ENCODE data around the gene CAMKMT.
A peak's percentile ranks its signal among the peaks of the same experiment; 100 is the strongest.

CAMKMT gene

DNA sequence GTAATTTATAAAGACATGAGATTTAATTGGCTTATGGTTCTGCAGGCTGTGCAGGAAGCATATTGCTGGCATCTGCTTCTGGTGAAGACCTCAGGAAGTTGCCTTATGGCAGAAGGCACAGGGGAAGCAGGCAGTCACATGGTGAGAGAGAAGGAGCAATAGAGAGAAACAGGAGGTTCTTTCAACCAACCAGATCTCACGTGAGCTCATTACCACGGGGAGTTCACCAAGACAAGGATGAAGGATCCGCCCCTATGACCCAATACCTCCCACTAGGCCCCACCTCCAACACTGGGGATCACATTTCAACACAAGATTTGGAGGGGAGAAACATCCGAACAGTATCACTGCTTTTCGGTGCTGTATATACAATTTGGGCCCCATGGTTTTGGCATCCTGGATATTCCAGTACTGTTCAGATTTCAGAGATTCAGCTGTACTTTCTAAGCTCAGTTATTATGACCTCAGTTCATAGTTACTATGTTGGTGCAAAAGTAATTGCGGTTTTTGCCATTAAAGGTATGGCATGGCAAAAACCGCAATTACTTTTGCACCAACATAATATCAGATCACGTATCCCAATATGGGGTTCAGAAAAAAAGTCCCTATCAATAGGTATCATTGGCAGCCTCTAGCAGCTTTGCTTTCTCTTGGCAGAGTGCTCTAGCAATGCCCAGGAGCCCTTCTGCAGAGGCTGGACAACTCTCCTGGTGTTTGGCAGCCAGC is 390.2 kb downstream of the CAMKMT start:
- TF ChIP-seq RAD21 (IDR thresholded peaks at IDR 0.05; ENCODE audit: low read depth) (no peak), TEAD4 (IDR thresholded peaks at IDR 0.05) (no peak), CREB1 (IDR thresholded peaks at IDR 0.05; ENCODE audit: low read depth) (no peak), CEBPB (IDR thresholded peaks at IDR 0.05) (peak; percentile 41; the same call in 1 of the 2 replicates), ZBTB7A (IDR thresholded peaks at IDR 0.05; ENCODE audit: low read depth) (no peak), YY1 (IDR thresholded peaks at IDR 0.05; ENCODE audit: low read depth) (no peak), TAF1 (IDR thresholded peaks at IDR 0.05; ENCODE audit: low read depth) (no peak), TCF12 (IDR thresholded peaks at IDR 0.05; ENCODE audit: low read depth) (no peak), EP300 (IDR thresholded peaks at IDR 0.05; ENCODE audit: borderline replicate concordance) (no peak), FOXM1 (IDR thresholded peaks at IDR 0.05; ENCODE audit: borderline replicate concordance, low read depth) (no peak), REST (IDR thresholded peaks at IDR 0.05; ENCODE audit: low read depth) (no peak), USF1 (IDR thresholded peaks at IDR 0.05) (peak; percentile 71), NFIC (IDR thresholded peaks at IDR 0.05) (no peak)
- TF ChIP-seq, protein P1, sequence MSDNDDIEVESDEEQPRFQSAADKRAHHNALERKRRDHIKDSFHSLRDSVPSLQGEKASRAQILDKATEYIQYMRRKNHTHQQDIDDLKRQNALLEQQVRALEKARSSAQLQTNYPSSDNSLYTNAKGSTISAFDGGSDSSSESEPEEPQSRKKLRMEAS (IDR thresholded peaks at IDR 0.05), result 0 out of 2 replicates have a peak, but pooled peaks have one; percentile 37

GRCh38 chr2:44752761-44753160 is 391.0 kb downstream of the CAMKMT start:
- TF ChIP-seq YY1 (IDR thresholded peaks at IDR 0.05; ENCODE audit: low read depth) (no peak), CEBPB (IDR thresholded peaks at IDR 0.05) (no peak), NFIC (IDR thresholded peaks at IDR 0.05) (no peak), CREB1 (IDR thresholded peaks at IDR 0.05; ENCODE audit: low read depth) (no peak), USF1 (IDR thresholded peaks at IDR 0.05) (no peak), FOXM1 (IDR thresholded peaks at IDR 0.05; ENCODE audit: borderline replicate concordance, low read depth) (no peak), TCF12 (IDR thresholded peaks at IDR 0.05; ENCODE audit: low read depth) (no peak), EP300 (IDR thresholded peaks at IDR 0.05; ENCODE audit: borderline replicate concordance) (no peak), EGR1 (IDR thresholded peaks at IDR 0.05) (no peak), TAF1 (IDR thresholded peaks at IDR 0.05; ENCODE audit: low read depth) (no peak), ZBTB7A (IDR thresholded peaks at IDR 0.05; ENCODE audit: low read depth) (no peak), RAD21 (IDR thresholded peaks at IDR 0.05; ENCODE audit: low read depth) (no peak), REST (IDR thresholded peaks at IDR 0.05; ENCODE audit: low read depth) (no peak), TEAD4 (IDR thresholded peaks at IDR 0.05) (no peak)
- TF ChIP-seq, protein P1 (IDR thresholded peaks at IDR 0.05), result no peak

- no peak for TF ChIP-seq FOXM1 (IDR thresholded peaks at IDR 0.05; ENCODE audit: borderline replicate concordance, low read depth)
- TF ChIP-seq ZBTB7A (IDR thresholded peaks at IDR 0.05; ENCODE audit: low read depth), result no peak
- no peak for TF ChIP-seq CEBPB (IDR thresholded peaks at IDR 0.05)
- no peak for TF ChIP-seq EGR1 (IDR thresholded peaks at IDR 0.05)
- no peak for TF ChIP-seq EP300 (IDR thresholded peaks at IDR 0.05; ENCODE audit: borderline replicate concordance)
- TF ChIP-seq TAF1 (IDR thresholded peaks at IDR 0.05; ENCODE audit: low read depth), result no peak
- TF ChIP-seq, protein P1 (IDR thresholded peaks at IDR 0.05), result no peak
- no peak for TF ChIP-seq REST (IDR thresholded peaks at IDR 0.05; ENCODE audit: low read depth)
- TF ChIP-seq YY1 (IDR thresholded peaks at IDR 0.05; ENCODE audit: low read depth), result no peak
Observed at GRCh38 chr2:44753552-44754285, 392.0 kb downstream of the CAMKMT start.
